Endothelial cell (in vitro differentiated cells): ENCODE results near the gene DENND4B. TPM values are rescaled to one million over a fixed set of nuclear protein-coding genes. Genes with fewer than 3 reads are reported as not detected.

Experiments
- DNase-seq: peaks from one replicate; pipeline ENCODE4 v3.0.0; 2021; ENCODE audit warnings: low spot score
- H3K27ac Mint-ChIP-seq: one replicate; pipeline ENCODE4 v1.8.0; 2021; ENCODE audit warnings: mixed read lengths, inconsistent platforms; ENCODE audit not compliant: unreplicated experiment
- H3K27me3 Mint-ChIP-seq: one replicate; pipeline ENCODE4 v1.8.0; 2021; ENCODE audit warnings: mild to moderate bottlenecking, moderate library complexity, mixed read lengths, inconsistent platforms; ENCODE audit not compliant: unreplicated experiment
- H3K36me3 Mint-ChIP-seq: one replicate; pipeline ENCODE4 v1.8.0; 2021; ENCODE audit warnings: mild to moderate bottlenecking, low read depth, mixed read lengths, inconsistent platforms; ENCODE audit not compliant: unreplicated experiment
- H3K4me1 Mint-ChIP-seq: one replicate; pipeline ENCODE4 v1.8.0; 2021; ENCODE audit warnings: mild to moderate bottlenecking, mixed read lengths, inconsistent platforms; ENCODE audit not compliant: unreplicated experiment
- H3K4me3 Mint-ChIP-seq: one replicate; pipeline ENCODE4 v1.8.0; 2021; ENCODE audit warnings: mild to moderate bottlenecking, mixed read lengths, inconsistent platforms; ENCODE audit not compliant: unreplicated experiment
- H3K9me3 Mint-ChIP-seq: one replicate; pipeline ENCODE4 v1.8.0; 2021; ENCODE audit warnings: mixed read lengths, inconsistent platforms; ENCODE audit not compliant: unreplicated experiment
- total RNA-seq: library from RNA; stranded (reverse); fragmentation: NEBNext Ultra II Directional; extraction: Animal tissue kit (Norgen Biotek cat#: 25700); gene quantifications from one replicate; pipeline ENCODE4 v1.2.1, GENCODE V29; 2021; ENCODE audit not compliant: unreplicated experiment
- TF ChIP-seq, protein P1 (sequence below): fragments of 200-600 bp; sonication (generic); IDR thresholded peaks from one replicate; pipeline ENCODE4 v1.5.0; 2021; ENCODE audit warnings: antibody characterized with exemption; ENCODE audit not compliant: unreplicated experiment

The DENND4B gene
- total RNA-seq, 1 donor from 2014 or later = 53.1 TPM

GRCh38 chr1:153956997-153957715, 10.6 kb upstream of the DENND4B start:
- Mint-ChIP-seq H3K4me3 (peak overlapping the region; percentile 100), H3K36me3 (peaks cover 28% of the 10 kb centered on the region), H3K27me3 (peaks cover 17% of the 10 kb centered on the region), H3K4me1 (peaks cover 53% of the 10 kb centered on the region), H3K27ac (peak overlapping the region; percentile 97), H3K9me3 (no peaks in the 10 kb centered on the region)
- TF ChIP-seq, protein P1, sequence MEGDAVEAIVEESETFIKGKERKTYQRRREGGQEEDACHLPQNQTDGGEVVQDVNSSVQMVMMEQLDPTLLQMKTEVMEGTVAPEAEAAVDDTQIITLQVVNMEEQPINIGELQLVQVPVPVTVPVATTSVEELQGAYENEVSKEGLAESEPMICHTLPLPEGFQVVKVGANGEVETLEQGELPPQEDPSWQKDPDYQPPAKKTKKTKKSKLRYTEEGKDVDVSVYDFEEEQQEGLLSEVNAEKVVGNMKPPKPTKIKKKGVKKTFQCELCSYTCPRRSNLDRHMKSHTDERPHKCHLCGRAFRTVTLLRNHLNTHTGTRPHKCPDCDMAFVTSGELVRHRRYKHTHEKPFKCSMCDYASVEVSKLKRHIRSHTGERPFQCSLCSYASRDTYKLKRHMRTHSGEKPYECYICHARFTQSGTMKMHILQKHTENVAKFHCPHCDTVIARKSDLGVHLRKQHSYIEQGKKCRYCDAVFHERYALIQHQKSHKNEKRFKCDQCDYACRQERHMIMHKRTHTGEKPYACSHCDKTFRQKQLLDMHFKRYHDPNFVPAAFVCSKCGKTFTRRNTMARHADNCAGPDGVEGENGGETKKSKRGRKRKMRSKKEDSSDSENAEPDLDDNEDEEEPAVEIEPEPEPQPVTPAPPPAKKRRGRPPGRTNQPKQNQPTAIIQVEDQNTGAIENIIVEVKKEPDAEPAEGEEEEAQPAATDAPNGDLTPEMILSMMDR = no peak
- DNase-seq = no peak

- no peak for DNase-seq
- peaks cover 37% of the 10 kb centered on the region for H3K4me1 Mint-ChIP-seq
- TF ChIP-seq, protein P1 = no peak
- H3K36me3 Mint-ChIP-seq = peaks cover 39% of the 10 kb centered on the region
- peaks cover 9% of the 10 kb centered on the region for H3K27me3 Mint-ChIP-seq
- H3K4me3 Mint-ChIP-seq = peak overlapping the region; percentile 72
- H3K9me3 Mint-ChIP-seq = no peaks in the 10 kb centered on the region
- no peak overlapping the region for H3K27ac Mint-ChIP-seq
Measured at GRCh38 chr1:153954826-153955225, 8.3 kb upstream of the DENND4B start.

- Mint-ChIP-seq H3K36me3 (peaks cover 36% of the 10 kb centered on the region), H3K9me3 (no peaks in the 10 kb centered on the region), H3K27me3 (peaks cover 9% of the 10 kb centered on the region), H3K4me3 (peak overlapping the region; percentile 72), H3K27ac (no peak overlapping the region), H3K4me1 (peaks cover 29% of the 10 kb centered on the region)
- DNase-seq = no peak
- TF ChIP-seq, protein P1 = no peak
Measured at GRCh38 chr1:153953859-153954365, 7.4 kb upstream of the DENND4B start.

DNA sequence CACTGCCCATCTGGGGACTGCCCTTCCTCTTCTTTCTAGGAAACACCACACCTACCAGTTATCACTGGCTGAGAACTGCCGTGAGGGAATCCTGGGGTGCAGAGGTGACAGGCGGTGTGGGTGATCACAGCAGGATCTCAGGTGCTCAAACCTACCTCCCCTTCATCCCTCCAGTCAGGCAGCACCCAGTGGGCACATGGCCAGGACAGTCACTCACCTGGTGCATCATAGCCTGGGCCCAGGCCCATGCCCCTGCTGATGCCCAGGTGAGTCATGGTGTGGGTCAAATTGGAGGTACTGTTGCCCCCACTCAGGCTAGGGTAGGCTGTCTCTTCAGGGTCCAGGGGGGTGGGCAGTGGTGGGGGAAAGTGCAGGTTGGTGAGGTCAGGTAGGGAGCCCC, 5.3 kb upstream of the DENND4B start:
- TF ChIP-seq, protein P1 = no peak
- Mint-ChIP-seq H3K27ac (no peak overlapping the region), H3K9me3 (no peaks in the 10 kb centered on the region), H3K4me1 (peaks cover 18% of the 10 kb centered on the region), H3K27me3 (peaks cover 10% of the 10 kb centered on the region), H3K36me3 (peaks cover 36% of the 10 kb centered on the region), H3K4me3 (no peak overlapping the region)
- DNase-seq = no peak

DNA sequence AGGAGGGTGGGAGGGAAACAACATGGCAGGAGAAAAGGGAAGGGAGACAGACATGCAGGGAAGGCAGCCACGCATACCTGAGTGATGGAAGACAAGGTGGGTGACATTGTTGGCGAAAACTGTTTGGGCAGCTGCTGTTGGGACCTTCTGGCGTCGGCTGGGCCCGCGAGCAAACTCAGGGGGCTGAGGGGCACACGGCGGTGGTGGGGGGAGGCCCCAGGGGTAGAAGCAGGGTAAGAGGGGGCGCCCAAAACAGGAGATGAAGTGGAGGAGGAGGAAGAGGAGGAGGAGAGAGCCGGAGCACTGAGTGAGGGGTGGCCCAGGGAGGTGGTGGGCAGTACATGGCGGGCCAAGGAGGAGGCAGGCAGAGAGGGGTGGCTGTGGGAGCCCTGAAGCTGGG, 4.7 kb upstream of the DENND4B start:
- H3K4me3 Mint-ChIP-seq = peak overlapping the region; percentile 66
- H3K36me3 Mint-ChIP-seq = peaks cover 36% of the 10 kb centered on the region
- no peak for DNase-seq
- H3K4me1 Mint-ChIP-seq = peaks cover 12% of the 10 kb centered on the region
- H3K9me3 Mint-ChIP-seq = no peaks in the 10 kb centered on the region
- no peak overlapping the region for H3K27ac Mint-ChIP-seq
- peaks cover 10% of the 10 kb centered on the region for H3K27me3 Mint-ChIP-seq
- TF ChIP-seq, protein P1 = no peak
